H1 (cell line): ENCODE data around the gene PLCB4. TPM values are rescaled to one million over a fixed set of nuclear protein-coding genes. Genes with fewer than 3 reads are reported as not detected.

Experiments used
- CTCF ChIA-PET: fragments of 300-600 bp; sonication (Branson Sonifier 250); formaldehyde crosslinking; loops from one replicate; lab custom pipeline; 2021; ENCODE audit not compliant: partially characterized antibody; lab: Charles Lee
- POLR2A ChIA-PET: fragments of 300-600 bp; sonication (Branson Sonifier 250); formaldehyde crosslinking; loops from one replicate; lab custom pipeline; 2021; ENCODE audit warnings: inconsistent platforms; ENCODE audit not compliant: partially characterized antibody; lab: Charles Lee
- DNase-seq, 2 experiments: peaks; one replicate each; pipeline versions ENCODE4 v3.0.0 to v3.0.0-alpha.2; 2010 to 2022; ENCODE audit warnings: low spot score in 2 of 2, low read depth in 1 of 2, mixed read lengths in 1 of 2
- FAIRE-seq: peaks from 2 replicates; lab custom pipeline; 2011; peaks lifted over from hg19 to GRCh38; lab: Jason Lieb, UNC
- H2AFZ ChIP-seq: 2 replicates; pipeline ENCODE4 v1.8.1; 2012; ENCODE audit warnings: low read length, inconsistent platforms
- H2AK5ac ChIP-seq: 2 replicates; pipeline ENCODE4 v1.6.1; 2013; ENCODE audit warnings: low read depth, low read length
- H2BK120ac ChIP-seq: replicated peaks from 2 replicates; pipeline ENCODE3; 2013; ENCODE audit warnings: low read depth, low read length, inconsistent platforms
- H2BK12ac ChIP-seq: 2 replicates; pipeline ENCODE4 v1.6.1; 2013; ENCODE audit warnings: low read depth, low read length
- H2BK15ac ChIP-seq: 2 replicates; pipeline ENCODE4 v1.6.1; 2013; ENCODE audit warnings: low read length
- H2BK20ac ChIP-seq: 2 replicates; pipeline ENCODE4 v1.6.1; 2013; ENCODE audit warnings: low read length
- H2BK5ac ChIP-seq: 2 replicates; pipeline ENCODE4 v1.6.1; 2013; ENCODE audit warnings: low read depth, low read length
- H3K14ac ChIP-seq: 2 replicates; pipeline ENCODE4 v1.6.1; 2013; ENCODE audit warnings: inconsistent platforms; ENCODE audit not compliant: insufficient read length
- H3K18ac ChIP-seq: 2 replicates; pipeline ENCODE4 v1.6.1; 2013; ENCODE audit warnings: low read length; ENCODE audit errors: extremely low read depth
- H3K23ac ChIP-seq: 2 replicates; pipeline ENCODE4 v1.6.1; 2013; ENCODE audit warnings: inconsistent platforms; ENCODE audit not compliant: insufficient read length
- H3K23me2 ChIP-seq: 2 replicates; pipeline ENCODE4 v1.6.1; 2013; ENCODE audit warnings: low read depth, low read length
- H3K27ac ChIP-seq: 2 replicates; pipeline ENCODE4 v1.6.1; 2011; ENCODE audit warnings: low read depth, low read length, inconsistent platforms
- H3K27me3 ChIP-seq, 4 experiments: replicated peaks in 1 of 4; 1 replicate in 1 of 4; 2 replicates in 3 of 4; pipeline versions ENCODE4 v1.6.1 to v1.8.1; 2011 to 2013; ENCODE audit warnings: low read length in 3 of 4, mild to moderate bottlenecking in 3 of 4, inconsistent platforms in 2 of 4, mixed read lengths in 2 of 4, moderate library complexity in 1 of 4; ENCODE audit not compliant: control insufficient read depth in 3 of 4, insufficient read depth in 3 of 4; ENCODE audit errors: extremely low read depth in 1 of 4
- H3K36me3 ChIP-seq, 4 experiments: 2 replicates each; pipeline versions ENCODE4 v1.6.1 to v1.8.1; 2011 to 2013; ENCODE audit warnings: mild to moderate bottlenecking in 4 of 4, low read length in 3 of 4, moderate library complexity in 2 of 4, control low read depth in 1 of 4, inconsistent platforms in 1 of 4; ENCODE audit not compliant: insufficient read depth in 4 of 4, control insufficient read depth in 2 of 4
- H3K4ac ChIP-seq: replicated peaks from 2 replicates; pipeline ENCODE3; 2013; ENCODE audit warnings: low read length, low read depth, mixed read lengths, inconsistent platforms; ENCODE audit not compliant: insufficient read length
- H3K4me1 ChIP-seq, 4 experiments: replicated peaks in 1 of 4; 1 replicate in 1 of 4; 2 replicates in 3 of 4; pipeline versions ENCODE4 v1.6.1 to v1.8.1; 2011 to 2013; ENCODE audit warnings: low read length in 3 of 4, inconsistent platforms in 2 of 4, mixed read lengths in 1 of 4; ENCODE audit not compliant: insufficient read depth in 4 of 4, control insufficient read depth in 3 of 4
- H3K4me2 ChIP-seq, 2 experiments: 2 replicates each; pipeline versions ENCODE4 v1.6.1 to v1.8.1; 2011 to 2013; ENCODE audit warnings: low read depth in 2 of 2, low read length in 2 of 2, control low read depth in 1 of 2, inconsistent platforms in 1 of 2, mild to moderate bottlenecking in 1 of 2; ENCODE audit not compliant: insufficient read depth in 1 of 2
- H3K4me3 ChIP-seq, 4 experiments: fragments of 200-600, 300-600 bp in 1 of 4; sonication (generic), shearing (Covaris generic), sonication (Bioruptor Twin) in 1 of 4; 2 replicates each; pipeline versions ENCODE4 v1.5.1 to v1.8.1; 2011 to 2016; ENCODE audit warnings: low read length in 4 of 4, low read depth in 3 of 4, control low read depth in 2 of 4, inconsistent platforms in 2 of 4, mild to moderate bottlenecking in 2 of 4, mixed read lengths in 1 of 4, moderate library complexity in 1 of 4; ENCODE audit not compliant: insufficient read depth in 2 of 4; ENCODE audit errors: extremely low read depth in 1 of 4
- H3K56ac ChIP-seq: replicated peaks from 2 replicates; pipeline ENCODE3; 2013; ENCODE audit warnings: low read depth, mild to moderate bottlenecking, mixed read lengths, low read length, inconsistent platforms; ENCODE audit not compliant: insufficient read length
- H3K79me1 ChIP-seq: 2 replicates; pipeline ENCODE4 v1.6.1; 2013; ENCODE audit warnings: low read depth, low read length, control low read depth
- H3K79me2 ChIP-seq, 2 experiments: 2 replicates each; pipeline versions ENCODE4 v1.6.1 to v1.8.1; 2012 to 2013; ENCODE audit warnings: low read length in 2 of 2, mild to moderate bottlenecking in 2 of 2, inconsistent platforms in 1 of 2; ENCODE audit not compliant: insufficient read depth in 2 of 2, control insufficient read depth in 1 of 2
- H3K9ac ChIP-seq, 4 experiments: replicated peaks in 1 of 4; 1 replicate in 1 of 4; 2 replicates in 3 of 4; pipeline versions ENCODE4 v1.6.1 to v1.8.1; 2011 to 2013; ENCODE audit warnings: low read depth in 3 of 4, low read length in 3 of 4, control low read depth in 2 of 4, mild to moderate bottlenecking in 2 of 4, moderate library complexity in 2 of 4, inconsistent platforms in 1 of 4; ENCODE audit errors: extremely low read depth in 1 of 4
- H3K9me3 ChIP-seq, 2 experiments: 2 replicates each; pipeline versions ENCODE4 v1.6.1 to v1.8.1; 2012 to 2013; ENCODE audit warnings: mild to moderate bottlenecking in 2 of 2, moderate library complexity in 2 of 2, control low read depth in 1 of 2, inconsistent platforms in 1 of 2, low read depth in 1 of 2, low read length in 1 of 2, mixed read lengths in 1 of 2; ENCODE audit not compliant: insufficient read depth in 2 of 2
- H4K20me1 ChIP-seq, 2 experiments: replicated peaks in 1 of 2; 2 replicates each; pipeline versions ENCODE3 to v1.8.1; 2011 to 2013; ENCODE audit warnings: inconsistent platforms in 2 of 2, low read length in 2 of 2, mild to moderate bottlenecking in 1 of 2; ENCODE audit not compliant: insufficient read depth in 2 of 2, control insufficient read depth in 1 of 2
- H4K5ac ChIP-seq: 2 replicates; pipeline ENCODE4 v1.6.1; 2013; ENCODE audit warnings: low read length, low read depth, mixed read lengths, inconsistent platforms; ENCODE audit not compliant: insufficient read length
- H4K8ac ChIP-seq: 2 replicates; pipeline ENCODE4 v1.8.0; 2013; ENCODE audit warnings: mild to moderate bottlenecking, moderate library complexity, low read length, inconsistent platforms; ENCODE audit not compliant: insufficient read depth; ENCODE audit errors: extremely low read depth
- H4K91ac ChIP-seq: replicated peaks from 2 replicates; pipeline ENCODE3; 2013; ENCODE audit warnings: low read length, mixed read lengths, inconsistent platforms; ENCODE audit not compliant: insufficient read length
- CBX8 ChIP-seq: fragments of 300-800, 300-1000 bp; sonication (generic); IDR thresholded peaks from 2 replicates; pipeline ENCODE4 v1.7.1; 2016; ENCODE audit warnings: low read depth, low read length, borderline replicate concordance
- E2F6 ChIP-seq: IDR thresholded peaks from 2 replicates; pipeline ENCODE4 v1.6.1; 2012; ENCODE audit warnings: inconsistent platforms
- JUN ChIP-seq: IDR thresholded peaks from 2 replicates; pipeline ENCODE4 v1.6.1; 2011; ENCODE audit warnings: low read depth, mild to moderate bottlenecking, improper control_type of control experiment, low read length
- MAFK ChIP-seq: IDR thresholded peaks from 2 replicates; pipeline ENCODE4 v1.6.1; 2012; ENCODE audit warnings: low read depth, mild to moderate bottlenecking, improper control_type of control experiment, low read length
- RBBP5 ChIP-seq: IDR thresholded peaks from 2 replicates; pipeline ENCODE4 v1.7.1; 2012; ENCODE audit warnings: low read depth, mild to moderate bottlenecking, inconsistent platforms, low read length, moderate library complexity, borderline replicate concordance
- SIN3A ChIP-seq, 2 experiments: IDR thresholded peaks in 1 of 2; conservative IDR thresholded peaks in 1 of 2; 2 replicates each; pipeline ENCODE4 v1.6.1; 2011 to 2012; ENCODE audit warnings: low read length in 2 of 2, improper control_type of control experiment in 1 of 2, low read depth in 1 of 2, mild to moderate bottlenecking in 1 of 2
- SP1 ChIP-seq: IDR thresholded peaks from 2 replicates; pipeline ENCODE4 v1.6.1; 2011; ENCODE audit warnings: low read depth, low read length
- TAF1 ChIP-seq: IDR thresholded peaks from 2 replicates; pipeline ENCODE4 v1.6.1; 2011; ENCODE audit warnings: mild to moderate bottlenecking, low read depth, low read length
- WGBS, 2 experiments: shearing (Covaris generic) in 1 of 2; methylation state at CpG; one replicate each; pipeline versions ENCODE4 v1.1.6 to v1.1.7; 2013 to 2015; ENCODE audit warnings: low lambda C conversion rate in 2 of 2, mixed read lengths in 2 of 2, inconsistent platforms in 1 of 2, low coverage in 1 of 2, missing lambda C conversion rate in 1 of 2; ENCODE audit not compliant: insufficient replicate concordance in 2 of 2, insufficient coverage in 1 of 2, insufficient read length in 1 of 2; ENCODE audit errors: extremely low coverage in 1 of 2, missing lambda C conversion rate in 1 of 2; 5-methylcytosine and 5-hydroxymethylcytosine counted together
- polyA plus RNA-seq, 7 experiments: library from polyadenylated mRNA; depleted of rRNA in 3 of 7; stranded (reverse) in 5 of 7; unstranded in 2 of 7; fragments of >200 nt in 5 of 7; fragments of 200-250 nt in 2 of 7; gene quantifications; 1 replicate in 5 of 7; 2 replicates in 1 of 7; 4 replicates in 1 of 7; pipeline versions ENCODE4 v1.2.1 to v1.2.3, GENCODE V29; 2011 to 2013; ENCODE audit warnings: missing spikeins in 2 of 7, mixed read lengths in 2 of 7
- total RNA-seq: library from RNA; stranded (reverse); fragmentation: NEBNext Ultra II Directional; extraction: Animal tissue kit (Norgen Biotek cat#: 25700); gene quantifications from 2 replicates; pipeline ENCODE4 v1.2.1, GENCODE V29; 2021

The PLCB4 gene
- total and polyA plus RNA-seq, 2 of the 8 experiments (the other 6 are each of a cell fraction or from before 2014, with no cell fraction given): 3.2 to 14.1 TPM

- Histone ChIP-seq H2BK120ac (no peak overlapping the region), H3K79me2 (no peaks in the 10 kb centered on the region), H2BK20ac (no peak overlapping the region), H3K4me1 (no peaks in the 10 kb centered on the region), H3K79me1 (no peaks in the 10 kb centered on the region; the same call in 1 of the 2 replicates), H3K56ac (no peak overlapping the region), H3K14ac (no peak overlapping the region), H3K27me3 (no peaks in the 10 kb centered on the region), H3K4me3 (no peak overlapping the region), H3K27ac (no peak overlapping the region), H3K9me3 (no peaks in the 10 kb centered on the region), H4K91ac (no peak overlapping the region), H2AFZ (no peak overlapping the region), H4K20me1 (no peaks in the 10 kb centered on the region), H3K23me2 (no peaks in the 10 kb centered on the region), H2BK15ac (no peak overlapping the region), H2BK12ac (no peak overlapping the region), H4K5ac (no peak overlapping the region), H3K4me2 (no peak overlapping the region), H2BK5ac (no peak overlapping the region), H3K36me3 (no peaks in the 10 kb centered on the region), H2AK5ac (no peak overlapping the region), H3K18ac (no peak overlapping the region), H3K9ac (no peak overlapping the region), H3K4ac (no peak overlapping the region), H4K8ac (no peak overlapping the region), H3K23ac (no peak overlapping the region)
- ChIA-PET POLR2A (no interaction called here), CTCF (interaction anchor here (0.9 to 1.3 kb wide), 2 partner anchors 9 to 104 kb away, joined by 3 to 5 read pairs; no protein-coding TSS in a partner anchor)
- DNase-seq (no peak), FAIRE-seq (no peak)
- WGBS, 2 experiments: 92% methylated on average over 1 of the region's 1 CpG; no CpG with 5 or more reads in 1 of the 2 experiments
- no peak for TF ChIP-seq CBX8
- no peak for TF ChIP-seq SP1
- TF ChIP-seq TAF1: no peak
- no peak for TF ChIP-seq RBBP5
- no peak for TF ChIP-seq SIN3A (conservative IDR thresholded peaks at IDR 0.05 in 1 of 2, IDR thresholded peaks at IDR 0.05 in 1 of 2; ENCODE audit: low read depth in 1 of 2, low read length in 2 of 2)
- no peak for TF ChIP-seq MAFK
- TF ChIP-seq JUN: no peak
- TF ChIP-seq E2F6: no peak
These were observed 186.3 kb downstream of the PLCB4 start for GRCh38 chr20:9255171-9255570.
